DMS153 (cell line): ENCODE results near the gene TMPRSS6.

ENCODE experiments used
- DNase-seq: peaks from one replicate; lab custom pipeline; 2025; lab: John Stamatoyannopoulos, UW

The TMPRSS6 gene

GRCh38 chr22:37051391-37052385 is 57.8 kb downstream of the TMPRSS6 start, which contains the start of gene KCTD17:
KCTD17 (plus strand) TSS chr22:37051742; CDS start chr22:37051761, 19 bp downstream.
- peak; percentile 41 for DNase-seq

DNA sequence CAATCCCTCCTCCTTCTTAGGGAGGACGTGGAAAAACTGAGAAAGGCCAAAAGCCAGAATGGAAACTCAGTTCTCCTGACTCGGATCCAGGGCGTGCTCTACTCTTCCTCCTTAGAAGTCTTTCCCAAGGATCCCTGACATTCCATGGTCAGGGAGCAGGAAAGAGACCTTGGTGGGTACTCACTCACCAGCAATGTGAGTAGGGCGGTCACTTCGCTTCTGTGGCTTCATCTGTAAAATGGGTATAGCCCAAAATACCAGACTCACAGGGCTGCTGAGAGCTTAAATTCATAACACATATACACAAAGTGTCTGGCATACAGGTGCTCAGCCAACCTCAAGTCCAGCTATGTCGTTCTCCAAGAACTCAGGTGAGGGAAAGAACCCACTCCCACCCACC is 58.6 kb downstream of the TMPRSS6 start:
- DNase-seq: no peak

- no peak for DNase-seq
These were observed 60.3 kb downstream of the TMPRSS6 start for GRCh38 chr22:37049224-37049623.

DNA sequence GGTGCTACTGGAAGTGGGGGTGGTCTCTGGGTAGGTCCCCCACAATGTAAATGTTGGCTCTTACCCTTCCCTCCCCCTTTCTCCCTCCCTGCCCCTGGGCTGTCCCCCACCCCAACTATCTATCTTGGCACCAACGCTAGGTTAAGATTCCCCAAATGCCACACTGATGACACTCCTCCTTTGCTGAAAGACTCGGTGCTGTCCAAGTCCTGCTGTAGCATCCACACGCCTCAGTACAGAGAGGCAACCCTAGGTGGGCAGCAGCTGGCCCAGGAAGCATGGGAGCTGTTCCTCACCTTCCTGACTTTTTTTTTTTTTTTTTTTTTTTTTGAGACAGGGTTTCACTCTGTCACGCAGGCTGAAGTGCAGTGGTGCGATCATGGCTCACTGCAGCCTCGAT is 61.4 kb downstream of the TMPRSS6 start:
- DNase-seq: no peak

DNA sequence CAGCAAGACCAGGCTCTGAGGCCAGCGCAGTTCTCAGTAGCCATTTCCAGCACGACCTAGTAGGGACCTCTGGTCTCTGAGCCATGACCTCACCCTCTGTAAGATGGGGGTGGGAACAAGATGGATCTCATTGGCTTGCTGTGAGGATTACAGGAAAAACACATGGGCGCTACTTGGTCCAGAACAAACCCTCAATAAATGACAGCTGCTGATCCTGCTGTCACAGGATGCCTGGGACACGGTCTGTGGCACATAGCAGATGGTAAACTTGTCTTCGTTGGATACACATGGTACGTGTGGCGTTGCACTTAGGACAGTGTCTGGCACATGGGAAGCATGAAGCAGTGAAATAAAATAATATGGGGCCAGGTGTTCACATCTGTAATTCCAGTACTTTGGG is 62.5 kb downstream of the TMPRSS6 start:
- DNase-seq: no peak

- no peak for DNase-seq
These were observed 62.9 kb downstream of the TMPRSS6 start for GRCh38 chr22:37046589-37046988.

DNA sequence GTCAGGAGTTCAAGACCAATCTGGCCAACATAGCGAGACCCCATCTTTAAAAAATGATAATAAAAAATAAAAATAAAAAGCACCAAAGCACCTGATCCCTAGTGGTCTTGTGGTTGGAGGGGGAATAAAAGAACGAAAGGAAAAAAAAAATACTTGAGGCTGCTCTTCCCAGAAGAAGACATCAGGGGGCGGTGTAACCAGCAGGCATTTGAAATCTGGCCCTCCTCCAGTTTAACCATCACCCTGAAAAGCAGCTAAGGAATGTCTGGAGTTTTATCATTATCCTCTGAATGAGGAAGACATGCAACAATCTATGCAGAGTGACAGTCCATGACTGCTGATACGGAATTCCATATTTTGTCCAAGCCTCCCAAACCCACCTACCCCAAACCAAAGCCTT is 63.6 kb downstream of the TMPRSS6 start:
- DNase-seq: no peak

- no peak for DNase-seq
These were observed 64.6 kb downstream of the TMPRSS6 start for GRCh38 chr22:37044634-37045625.

- peak; percentile 71 for DNase-seq
These were observed 65.5 kb downstream of the TMPRSS6 start for GRCh38 chr22:37043828-37044538.

DNA sequence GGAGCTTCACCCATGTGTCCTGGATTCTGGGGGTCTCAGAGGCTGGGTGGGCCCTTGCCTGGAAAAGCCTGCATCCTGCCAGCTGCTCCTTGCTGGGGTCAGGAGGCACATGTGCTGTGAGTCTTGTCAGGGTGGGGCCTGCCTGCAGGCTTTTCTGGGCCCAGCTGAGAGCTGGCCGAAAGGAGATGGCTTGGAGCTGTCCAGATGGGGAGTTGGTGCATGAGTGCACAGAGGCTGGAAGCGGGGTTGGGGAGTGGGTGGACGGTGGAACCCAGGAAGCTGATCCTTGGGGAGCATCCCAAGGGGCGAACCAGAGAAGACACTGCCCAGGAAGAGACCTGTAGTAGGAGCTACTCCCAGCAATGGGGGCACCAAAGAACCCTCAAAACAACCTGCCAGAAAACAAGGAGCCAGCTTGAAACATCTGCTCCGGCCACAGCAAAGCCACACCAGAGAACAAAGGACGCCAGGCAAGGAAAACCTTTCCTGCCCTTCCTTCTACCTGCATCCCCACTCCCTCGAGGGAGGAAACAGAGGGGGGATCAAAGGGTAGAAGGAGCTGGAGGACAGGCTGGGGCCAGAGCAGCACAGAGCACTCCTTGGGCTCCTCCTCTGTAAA is 66.2 kb downstream of the TMPRSS6 start:
- DNase-seq: no peak

- DNase-seq: no peak
These were observed 70.0 kb downstream of the TMPRSS6 start for GRCh38 chr22:37039466-37039865.

GRCh38 chr22:37037669-37038068 is 71.8 kb downstream of the TMPRSS6 start:
- no peak for DNase-seq

- DNase-seq: no peak
These were observed 72.7 kb downstream of the TMPRSS6 start for GRCh38 chr22:37036655-37037377.

DNA sequence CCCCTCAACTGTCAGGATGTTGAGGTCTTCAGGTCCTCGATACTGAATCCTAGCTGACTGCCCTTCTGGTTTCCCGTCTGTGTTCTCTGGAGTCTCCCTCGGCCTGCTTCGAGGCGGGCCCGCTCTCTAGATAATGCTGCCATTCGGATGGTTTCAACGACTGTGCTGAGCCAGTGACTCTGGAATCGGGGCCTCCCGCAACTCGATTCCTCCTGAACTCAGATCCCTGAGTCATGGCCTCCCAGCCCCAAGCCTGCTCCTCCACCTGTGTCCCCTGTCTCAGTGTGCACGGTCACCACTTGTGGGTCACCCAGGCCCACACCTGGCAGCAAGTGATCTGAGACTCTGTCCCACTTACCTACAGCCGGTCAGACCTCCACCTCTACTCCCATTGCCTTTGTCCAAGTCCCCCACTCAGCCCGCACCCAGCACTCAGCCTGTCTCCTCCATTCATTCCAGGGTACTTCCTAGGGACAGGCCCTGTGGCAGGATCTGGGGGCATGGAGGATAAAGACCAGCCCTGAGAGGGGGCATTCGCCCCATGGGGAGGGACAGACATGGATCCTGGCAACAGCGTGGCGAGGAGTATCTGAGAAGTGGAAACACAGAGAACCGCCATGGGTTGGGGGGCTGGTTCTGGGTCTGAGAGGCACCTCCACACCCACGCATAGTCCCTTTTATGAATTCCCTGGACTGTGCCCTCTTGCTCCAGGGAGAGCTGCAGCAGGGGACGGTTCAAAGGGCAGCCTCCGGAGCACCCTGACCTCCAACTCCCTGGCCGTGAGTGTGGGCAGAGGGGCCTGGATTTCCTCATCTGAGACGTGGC is 75.7 kb downstream of the TMPRSS6 start:
- DNase-seq: no peak

- DNase-seq: no peak
These were observed 76.7 kb downstream of the TMPRSS6 start for GRCh38 chr22:37032535-37033460.

- no peak for DNase-seq
These were observed 77.4 kb downstream of the TMPRSS6 start for GRCh38 chr22:37032134-37032534.

GRCh38 chr22:37030560-37031281 is 78.8 kb downstream of the TMPRSS6 start:
- DNase-seq: no peak
